ENCODE measurements around the gene MXD1. TPM values are rescaled to one million over a fixed set of nuclear protein-coding genes. Genes with fewer than 3 reads are reported as not detected.
A peak's percentile ranks its signal among the peaks of the same experiment; 100 is the strongest.

Gene MXD1
- total and polyA plus RNA-seq, 9 of the 15 experiments (the other 6 are each of a cell fraction or from before 2014, with no cell fraction given): 6.7 to 35.9 (median 11.0) TPM

- BruUV-seq (replicated peaks): no TSS peak
- CTCF ChIA-PET (ENCODE audit: low intra/inter-chr PET ratio): no interaction called here
- H4K20me1 ChIP-seq (replicated peaks; ENCODE audit: control insufficient read depth, insufficient read depth, low read length): no peaks in the 10 kb centered on the region
- H3K79me2 ChIP-seq (ENCODE audit: control insufficient read depth, insufficient read depth, low read length): peaks cover 21% of the 10 kb centered on the region; the same call in 2 of the 3 replicates
- peak overlapping the region in 1 of 2 experiments; percentile 51; a peak in 1 of 4 replicates for H3K9ac ChIP-seq (ENCODE audit: insufficient read depth in 1 of 2, low read depth in 2 of 2, low read length in 2 of 2)
- intact Hi-C loops (cut with micrococcal nuclease) (loop anchor here (5.0 kb wide), 3 partner anchors 43 to 208 kb away; no protein-coding TSS in a partner anchor), in situ Hi-C loops (cut with MboI) (no loop called here)
- peaks cover 5 to 26% of the 10 kb centered on the region in 2 experiments; a peak in 4 of 5 replicates for H3K4me1 ChIP-seq (replicated peaks in 1 of 2; ENCODE audit: control insufficient read depth in 2 of 2, insufficient read depth in 2 of 2, low read length in 2 of 2)
- H3K36me3 ChIP-seq (ENCODE audit: control insufficient read depth, insufficient read depth, low read length): peaks cover 82% of the 10 kb centered on the region
- DNase-seq (ENCODE audit: extremely low read depth in 1 of 4, low spot score in 3 of 4): no peak
- WGBS (ENCODE audit: insufficient coverage, low coverage, missing lambda C conversion rate): 21% methylated on average over 1 of the region's 1 CpG
- peaks cover 6% of the 10 kb centered on the region for H3K9me1 ChIP-seq (ENCODE audit: control insufficient read depth, insufficient read depth, low read length)
- no peak for ATAC-seq
- no peak for FAIRE-seq
- H3K27ac ChIP-seq (ENCODE audit: extremely low read depth, low read depth, low read length): peak overlapping the region; percentile 71
- POLR2A ChIA-PET: interaction anchor here (1.1 to 8.8 kb wide), 6 partner anchors 10 to 359 kb away, joined by 3 to 107 read pairs (median 3); partner anchors contain the start of genes MXD1 and SNRPG
- H2AFZ ChIP-seq (ENCODE audit: low read depth, low read length): no peak overlapping the region
- no peaks in the 10 kb centered on the region for H3K27me3 ChIP-seq (ENCODE audit: control insufficient read depth in 2 of 2, insufficient read depth in 2 of 2, low read length in 2 of 2)
- H3K4me3 ChIP-seq: no peak overlapping the region
- peak overlapping the region; percentile 58; the same call in 1 of the 2 replicates for H3K4me2 ChIP-seq (ENCODE audit: insufficient read depth, low read length)
- no peaks in the 10 kb centered on the region for H3K9me3 ChIP-seq (replicated peaks; ENCODE audit: control insufficient read depth, insufficient read depth, low read depth, low read length)
- TF ChIP-seq ATF7 (IDR thresholded peaks at IDR 0.05): 0 out of 2 replicates have a peak, but pooled peaks have one; percentile 10
- no peak for TF ChIP-seq CREB1 (IDR thresholded peaks at IDR 0.05)
- 0 out of 2 replicates have a peak, but pooled peaks have one; percentile 5 for TF ChIP-seq CREB1 (CRISPR knock-in tag; IDR thresholded peaks at IDR 0.05)
- 0 out of 2 replicates have a peak, but pooled peaks have one; percentile 17 for TF ChIP-seq DEAF1 (CRISPR knock-in tag; IDR thresholded peaks at IDR 0.05)
- peak; percentile 61 for TF ChIP-seq POLR2H (tag; IDR thresholded peaks at IDR 0.05; ENCODE audit: low read depth)
- no peak for TF ChIP-seq ETV6 (IDR thresholded peaks at IDR 0.05; ENCODE audit: borderline replicate concordance in 1 of 2, low read depth in 2 of 2, low read length in 1 of 2)
- TF ChIP-seq ETV6 (CRISPR knock-in tag; IDR thresholded peaks at IDR 0.05; ENCODE audit: borderline replicate concordance): no peak
- peak; percentile 7; the same call in 1 of the 2 replicates for TF ChIP-seq FOXJ2 (tag; IDR thresholded peaks at IDR 0.05)
- no peak for TF ChIP-seq NR2C2 (CRISPR knock-in tag; IDR thresholded peaks at IDR 0.05)
- TF ChIP-seq NR2C2 (tag; IDR thresholded peaks at IDR 0.05): peak; percentile 38; the same call in 1 of the 2 replicates
- 0 out of 2 replicates have a peak, but pooled peaks have one; percentile 4 for TF ChIP-seq ZNF311 (CRISPR knock-in tag; IDR thresholded peaks at IDR 0.05)
- 0 out of 2 replicates have a peak, but pooled peaks have one; percentile 0 for TF ChIP-seq ARID1B (IDR thresholded peaks at IDR 0.05)
- TF ChIP-seq HNRNPLL (IDR thresholded peaks at IDR 0.05; ENCODE audit: low read depth, low read length, poor library complexity, severe bottlenecking): no peak
- peak; percentile 4; the same call in 1 of the 2 replicates for TF ChIP-seq LEF1 (IDR thresholded peaks at IDR 0.05)
- peak; percentile 14; the same call in 1 of the 2 replicates for TF ChIP-seq ZNF592 (IDR thresholded peaks at IDR 0.05)
- peak; percentile 6; the same call in 1 of the 2 replicates for TF ChIP-seq EP400 (IDR thresholded peaks at IDR 0.05)
- TF ChIP-seq SMARCE1 (IDR thresholded peaks at IDR 0.05): no peak
- TF ChIP-seq CTBP1 (IDR thresholded peaks at IDR 0.05; ENCODE audit: borderline replicate concordance): 0 out of 2 replicates have a peak, but pooled peaks have one; percentile 3
- TF ChIP-seq ZBTB17 (CRISPR knock-in tag; IDR thresholded peaks at IDR 0.05): peak; percentile 10; the same call in 1 of the 2 replicates
These were observed 19.7 kb downstream of the MXD1 start for GRCh38 chr2:69934614-69934908.

Measured in K562 (cell line).